BE2C (cell line): Measurements from ENCODE around the gene MOXD1.

Experiments
- DNase-seq: peaks from one replicate; pipeline ENCODE4 v3.0.0-alpha.2; 2020
- H3K27me3 ChIP-seq: fragments of 250-450 bp; sonication (Bioruptor Pico); 2 replicates; pipeline ENCODE4 v1.5.1; 2020; ENCODE audit warnings: mild to moderate bottlenecking
- H3K36me3 ChIP-seq: fragments of 250-450 bp; sonication (Bioruptor Pico); 2 replicates; pipeline ENCODE4 v1.5.1; 2020; ENCODE audit warnings: mild to moderate bottlenecking
- H3K4me1 ChIP-seq: fragments of 250-450 bp; sonication (Bioruptor Pico); 2 replicates; pipeline ENCODE4 v1.5.1; 2020
- H3K4me3 ChIP-seq: 2 replicates; pipeline ENCODE4 v1.5.1; 2011; ENCODE audit warnings: low read depth, low read length
- H3K9me3 ChIP-seq: fragments of 250-450 bp; sonication (Bioruptor Pico); 2 replicates; pipeline ENCODE4 v1.5.1; 2020
- TF ChIP-seq, protein P1 (sequence below): IDR thresholded peaks from 2 replicates; pipeline ENCODE4 v1.5.1; 2012; ENCODE audit warnings: mild to moderate bottlenecking, low read depth, low read length

Gene MOXD1

DNA sequence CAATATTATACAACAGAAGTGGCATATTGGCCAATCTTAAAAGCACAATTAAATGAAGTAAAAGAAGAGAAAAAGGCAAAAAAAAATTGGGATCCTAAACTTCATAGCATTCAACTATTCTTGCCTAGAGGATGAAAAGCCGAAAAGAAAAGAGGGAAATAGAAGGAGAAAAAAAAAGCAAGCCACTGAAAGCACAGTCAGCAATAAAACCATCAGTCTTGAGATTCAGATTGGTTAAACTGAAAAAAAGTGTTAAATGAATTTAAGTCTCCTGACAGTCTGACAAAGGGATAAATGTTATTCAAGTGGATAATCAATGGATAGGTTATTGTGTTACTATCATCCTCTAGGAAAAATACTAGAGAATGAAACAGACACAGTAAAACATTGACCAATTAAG, 19.9 kb downstream of the MOXD1 start:
- H3K36me3 ChIP-seq = no peaks in the 10 kb centered on the region
- H3K27me3 ChIP-seq = no peaks in the 10 kb centered on the region
- no peaks in the 10 kb centered on the region for H3K4me1 ChIP-seq
- H3K9me3 ChIP-seq = no peaks in the 10 kb centered on the region
- no peak for DNase-seq
- TF ChIP-seq, protein P1, sequence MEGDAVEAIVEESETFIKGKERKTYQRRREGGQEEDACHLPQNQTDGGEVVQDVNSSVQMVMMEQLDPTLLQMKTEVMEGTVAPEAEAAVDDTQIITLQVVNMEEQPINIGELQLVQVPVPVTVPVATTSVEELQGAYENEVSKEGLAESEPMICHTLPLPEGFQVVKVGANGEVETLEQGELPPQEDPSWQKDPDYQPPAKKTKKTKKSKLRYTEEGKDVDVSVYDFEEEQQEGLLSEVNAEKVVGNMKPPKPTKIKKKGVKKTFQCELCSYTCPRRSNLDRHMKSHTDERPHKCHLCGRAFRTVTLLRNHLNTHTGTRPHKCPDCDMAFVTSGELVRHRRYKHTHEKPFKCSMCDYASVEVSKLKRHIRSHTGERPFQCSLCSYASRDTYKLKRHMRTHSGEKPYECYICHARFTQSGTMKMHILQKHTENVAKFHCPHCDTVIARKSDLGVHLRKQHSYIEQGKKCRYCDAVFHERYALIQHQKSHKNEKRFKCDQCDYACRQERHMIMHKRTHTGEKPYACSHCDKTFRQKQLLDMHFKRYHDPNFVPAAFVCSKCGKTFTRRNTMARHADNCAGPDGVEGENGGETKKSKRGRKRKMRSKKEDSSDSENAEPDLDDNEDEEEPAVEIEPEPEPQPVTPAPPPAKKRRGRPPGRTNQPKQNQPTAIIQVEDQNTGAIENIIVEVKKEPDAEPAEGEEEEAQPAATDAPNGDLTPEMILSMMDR = no peak
- H3K4me3 ChIP-seq = no peak overlapping the region

DNA sequence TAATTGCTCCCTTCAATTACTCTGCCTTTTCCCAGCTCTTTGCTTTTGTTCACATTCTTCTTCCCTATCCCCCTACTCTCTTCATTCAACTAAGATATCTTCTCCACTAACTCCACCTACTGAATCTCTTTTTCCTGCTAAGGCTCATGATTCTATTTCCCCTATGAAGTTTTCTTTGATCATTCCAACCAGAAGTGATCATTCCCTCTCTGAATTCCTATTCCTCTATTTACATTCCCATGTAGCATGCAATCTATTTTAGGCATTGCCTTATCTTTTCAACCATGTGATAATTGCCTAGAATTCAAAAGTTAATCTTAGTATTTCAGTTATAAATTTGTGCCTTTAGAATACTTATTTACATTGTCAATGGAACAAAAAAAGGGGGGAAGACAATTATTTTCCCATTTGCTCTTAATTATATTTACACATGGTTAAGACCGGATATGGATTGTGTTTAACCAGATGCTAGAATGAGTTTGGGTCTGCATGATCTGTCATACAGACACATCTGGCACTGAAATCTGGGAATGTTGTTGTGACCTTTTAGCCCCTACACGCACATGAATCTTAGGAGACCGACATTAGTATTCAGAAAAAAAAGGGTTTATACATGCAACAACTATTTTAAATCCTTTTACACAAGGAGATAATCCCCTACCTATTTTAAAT, 20.8 kb downstream of the MOXD1 start:
- TF ChIP-seq, protein P1 = no peak
- Histone ChIP-seq H3K9me3 (no peaks in the 10 kb centered on the region), H3K4me3 (no peak overlapping the region), H3K4me1 (no peaks in the 10 kb centered on the region), H3K27me3 (no peaks in the 10 kb centered on the region), H3K36me3 (no peaks in the 10 kb centered on the region)
- no peak for DNase-seq

DNA sequence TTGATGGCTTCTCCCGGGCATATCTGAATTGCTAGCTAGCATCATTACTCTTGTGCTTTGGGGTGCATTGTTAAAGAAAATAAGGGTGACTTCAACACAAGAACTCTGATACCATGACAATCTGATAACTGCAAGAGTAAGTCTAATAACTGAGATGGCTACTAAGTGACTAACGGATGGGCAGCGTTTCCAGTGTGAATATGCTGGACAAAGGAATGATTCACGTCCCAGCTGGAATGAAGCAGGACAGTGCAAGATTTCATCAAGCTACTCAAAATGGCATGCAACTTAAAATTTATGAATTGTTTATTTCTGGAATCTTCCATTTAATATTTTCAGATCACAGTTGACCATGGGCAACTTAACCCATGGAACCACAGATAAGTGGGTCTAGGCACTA, 31.7 kb downstream of the MOXD1 start:
- TF ChIP-seq, protein P1 = no peak
- Histone ChIP-seq H3K4me1 (peaks cover under 1% of the 10 kb centered on the region; the same call in 1 of the 2 replicates), H3K4me3 (no peak overlapping the region), H3K27me3 (no peaks in the 10 kb centered on the region), H3K36me3 (no peaks in the 10 kb centered on the region), H3K9me3 (no peaks in the 10 kb centered on the region)
- no peak for DNase-seq

DNA sequence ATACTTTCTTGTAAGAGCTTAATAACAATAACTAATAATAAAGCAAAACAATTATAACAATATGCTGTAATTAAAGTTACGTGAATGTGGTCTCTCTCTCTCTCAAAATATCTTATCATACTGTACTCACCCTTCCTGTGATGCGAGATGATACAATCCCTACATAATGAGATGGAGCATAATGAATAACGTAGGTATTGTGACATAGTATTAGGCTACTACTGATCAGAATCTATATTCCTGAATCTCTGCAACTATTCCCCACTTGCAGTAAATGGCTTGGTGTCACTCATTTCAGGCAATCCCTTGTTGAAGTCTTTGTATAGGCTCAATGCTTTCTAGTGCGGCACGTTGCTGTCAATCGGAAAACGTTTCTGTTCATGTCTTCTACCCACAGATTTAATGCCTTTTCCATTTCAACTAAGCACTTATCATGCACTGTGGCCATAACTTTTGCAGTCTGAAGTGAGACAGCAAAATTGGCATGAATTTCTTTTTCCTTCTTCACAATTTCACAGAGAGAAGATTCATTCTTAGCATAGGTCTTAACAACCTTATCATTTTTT, 32.3 kb downstream of the MOXD1 start:
- no peak for DNase-seq
- Histone ChIP-seq H3K4me3 (no peak overlapping the region), H3K36me3 (no peaks in the 10 kb centered on the region), H3K4me1 (no peaks in the 10 kb centered on the region; the same call in 1 of the 2 replicates), H3K27me3 (no peaks in the 10 kb centered on the region), H3K9me3 (no peaks in the 10 kb centered on the region)
- TF ChIP-seq, protein P1 = no peak

DNA sequence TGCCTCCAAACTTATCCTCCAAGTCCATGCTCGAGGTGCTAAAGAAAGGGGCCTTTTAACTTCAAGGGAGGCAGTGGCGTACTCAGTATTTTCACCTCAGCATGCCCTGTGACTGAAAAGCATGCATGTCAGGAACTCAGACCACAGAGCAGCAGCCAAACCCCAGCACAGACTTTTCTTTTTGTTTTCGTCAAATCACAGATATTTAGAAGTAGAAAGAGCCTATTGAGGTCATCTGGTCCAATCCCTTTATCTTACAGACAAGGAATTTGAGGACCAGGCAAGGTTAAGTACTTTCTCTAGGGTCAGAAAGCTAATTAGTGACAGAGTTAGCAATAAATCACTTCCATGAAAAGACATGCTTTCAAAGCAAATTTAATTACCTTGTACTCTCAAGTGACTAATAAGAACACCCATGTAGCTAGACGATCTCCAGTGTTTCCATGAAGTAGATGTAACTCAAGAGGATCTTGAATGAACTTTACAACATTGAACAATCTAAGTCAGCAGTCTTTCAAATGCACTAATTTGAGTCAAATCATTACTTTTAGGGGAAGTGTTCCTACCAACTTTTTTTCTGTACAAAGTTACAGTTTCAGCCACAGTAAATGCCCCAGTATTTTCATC, 35.9 kb downstream of the MOXD1 start:
- TF ChIP-seq, protein P1 = no peak
- Histone ChIP-seq H3K4me3 (no peak overlapping the region), H3K36me3 (no peaks in the 10 kb centered on the region), H3K9me3 (no peaks in the 10 kb centered on the region), H3K27me3 (no peaks in the 10 kb centered on the region), H3K4me1 (peaks cover 2% of the 10 kb centered on the region; the same call in 1 of the 2 replicates)
- peak; percentile 13 for DNase-seq
